ENCODE data around the gene CDH22.

- TF ChIP-seq JUND (IDR thresholded peaks at IDR 0.05; ENCODE audit: low read depth, low read length), result no peak
- TF ChIP-seq SIX5 (IDR thresholded peaks at IDR 0.05; ENCODE audit: low read depth, low read length, severe bottlenecking), result no peak
- no peak for TF ChIP-seq CTCF (IDR thresholded peaks at IDR 0.05 in 2 of 3, conservative IDR thresholded peaks at IDR 0.05 in 1 of 3; ENCODE audit: control insufficient read depth in 2 of 3, extremely low read depth in 1 of 3, insufficient read depth in 1 of 3, low read depth in 3 of 3, low read length in 3 of 3)
- no peak for TF ChIP-seq FOXM1 (IDR thresholded peaks at IDR 0.05; ENCODE audit: low read depth, low read length)
- no peak for TF ChIP-seq CHD1 (IDR thresholded peaks at IDR 0.05; ENCODE audit: low read depth, low read length)
- no peak for TF ChIP-seq ZSCAN29 (IDR thresholded peaks at IDR 0.05)
- TF ChIP-seq RFX5 (IDR thresholded peaks at IDR 0.05; ENCODE audit: low read depth, low read length), result no peak
- TF ChIP-seq, protein P1, sequence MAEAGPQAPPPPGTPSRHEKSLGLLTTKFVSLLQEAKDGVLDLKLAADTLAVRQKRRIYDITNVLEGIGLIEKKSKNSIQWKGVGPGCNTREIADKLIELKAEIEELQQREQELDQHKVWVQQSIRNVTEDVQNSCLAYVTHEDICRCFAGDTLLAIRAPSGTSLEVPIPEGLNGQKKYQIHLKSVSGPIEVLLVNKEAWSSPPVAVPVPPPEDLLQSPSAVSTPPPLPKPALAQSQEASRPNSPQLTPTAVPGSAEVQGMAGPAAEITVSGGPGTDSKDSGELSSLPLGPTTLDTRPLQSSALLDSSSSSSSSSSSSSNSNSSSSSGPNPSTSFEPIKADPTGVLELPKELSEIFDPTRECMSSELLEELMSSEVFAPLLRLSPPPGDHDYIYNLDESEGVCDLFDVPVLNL (IDR thresholded peaks at IDR 0.05; ENCODE audit: low read depth, low read length), result no peak
- no peak for TF ChIP-seq BACH1 (IDR thresholded peaks at IDR 0.05; ENCODE audit: borderline replicate concordance)
- TF ChIP-seq YY1 (IDR thresholded peaks at IDR 0.05; ENCODE audit: low read depth, low read length), result no peak
Observed at GRCh38 chr20:46336735-46337134, 28.4 kb upstream of the CDH22 start.

All from GM12878 (cell line).